CD4-positive, alpha-beta T cell treated with Interleukin-15 for 1 hour (primary cell): ENCODE results near the gene PIK3C3.
A peak's percentile ranks its signal among the peaks of the same experiment; 100 is the strongest.

ENCODE experiments used
- DNase-seq: peaks from one replicate; pipeline ENCODE4 v3.0.0-alpha.2; 2020

PIK3C3 gene

GRCh38 chr18:41954827-41955613, at the start of gene PIK3C3:
PIK3C3 (plus strand) TSS chr18:41955234; CDS start chr18:41955292, 58 bp downstream.
- DNase-seq, result peak; percentile 98

GRCh38 chr18:41905786-41906527, 49.1 kb upstream of the PIK3C3 start:
- no peak for DNase-seq

GRCh38 chr18:41906528-41907146, 48.4 kb upstream of the PIK3C3 start:
- peak; percentile 23 for DNase-seq

- DNase-seq, result no peak
Observed at GRCh38 chr18:41917181-41917580, 37.9 kb upstream of the PIK3C3 start.

GRCh38 chr18:41921770-41922169, 33.3 kb upstream of the PIK3C3 start:
- DNase-seq, result no peak

GRCh38 chr18:41922176-41922575, 32.9 kb upstream of the PIK3C3 start:
- no peak for DNase-seq

GRCh38 chr18:41922841-41923240, 32.2 kb upstream of the PIK3C3 start:
- DNase-seq, result no peak

- DNase-seq, result no peak
Observed at GRCh38 chr18:41923446-41923845, 31.6 kb upstream of the PIK3C3 start.

GRCh38 chr18:41928581-41928980, 26.5 kb upstream of the PIK3C3 start:
- DNase-seq, result no peak

- no peak for DNase-seq
Observed at GRCh38 chr18:41932899-41933298, 22.1 kb upstream of the PIK3C3 start.

- no peak for DNase-seq
Observed at GRCh38 chr18:41933778-41934177, 21.3 kb upstream of the PIK3C3 start.

- no peak for DNase-seq
Observed at GRCh38 chr18:41936471-41937134, 18.4 kb upstream of the PIK3C3 start.

- DNase-seq, result no peak
Observed at GRCh38 chr18:41938445-41938844, 16.6 kb upstream of the PIK3C3 start.

- no peak for DNase-seq
Observed at GRCh38 chr18:41939326-41939725, 15.7 kb upstream of the PIK3C3 start.

GRCh38 chr18:41940506-41941215, 14.4 kb upstream of the PIK3C3 start:
- no peak for DNase-seq

GRCh38 chr18:41942254-41942653, 12.8 kb upstream of the PIK3C3 start:
- DNase-seq, result no peak

GRCh38 chr18:41948544-41949110, 6.4 kb upstream of the PIK3C3 start:
- no peak for DNase-seq

- DNase-seq, result no peak
Observed at GRCh38 chr18:41949206-41949920, 5.7 kb upstream of the PIK3C3 start.

GRCh38 chr18:41955688-41956087, 654 bp downstream of the PIK3C3 start:
- no peak for DNase-seq

GRCh38 chr18:41959045-41959444, 4.0 kb downstream of the PIK3C3 start:
- no peak for DNase-seq

- DNase-seq, result no peak
Observed at GRCh38 chr18:41965634-41966255, 10.7 kb downstream of the PIK3C3 start.
